Erythroblast (primary cell): Measurements from ENCODE around the gene TRAPPC3.

ENCODE experiments used
- GATA1 ChIP-seq: IDR thresholded peaks from 2 replicates; pipeline ENCODE4 v1.6.1; 2011; ENCODE audit warnings: low read depth, mild to moderate bottlenecking, control low read depth, low read length, moderate library complexity
- POLR2A ChIP-seq: IDR thresholded peaks from 2 replicates; pipeline ENCODE4 v1.6.1; 2011; ENCODE audit warnings: mild to moderate bottlenecking, low read length

DNA sequence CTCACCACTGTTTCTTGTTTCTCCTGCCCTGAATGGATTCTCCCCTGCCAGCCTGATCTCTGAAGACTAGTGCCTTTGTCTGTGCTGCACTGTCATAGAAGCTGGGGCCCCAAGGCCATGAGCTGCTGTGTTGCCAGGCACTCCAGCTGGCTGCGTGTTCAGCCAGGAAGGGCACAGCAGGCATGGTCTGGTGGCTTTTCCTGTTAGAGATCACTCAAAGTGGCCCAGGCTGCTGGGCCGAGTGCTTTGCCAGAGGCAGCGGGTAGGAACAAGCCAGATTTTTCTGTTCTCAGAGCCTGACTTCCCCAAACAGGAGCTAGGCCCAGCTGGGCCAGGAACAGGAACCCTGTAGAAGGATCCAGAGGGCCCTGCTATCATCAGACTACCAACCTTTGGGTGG is 55.4 kb downstream of the TRAPPC3 start:
- TF ChIP-seq GATA1 (no peak), POLR2A (no peak)
